Astrocyte of the spinal cord (primary cell): ENCODE results near the gene STXBP1.

Source experiments
- DNase-seq: peaks from one replicate; pipeline ENCODE4 v3.0.0; 2011; ENCODE audit warnings: low read depth, low spot score
- H3K4me3 ChIP-seq: 2 replicates; pipeline ENCODE4 v1.5.1; 2011; ENCODE audit warnings: low read depth, mild to moderate bottlenecking, low read length, moderate library complexity
- in situ Hi-C: cut with HindIII; loops from 2 replicates; pipeline ENCODE4 v1.10.0; 2017; ENCODE audit warnings: low sequenced_read_pairs
- TF ChIP-seq, protein P1 (sequence below): IDR thresholded peaks from 2 replicates; pipeline ENCODE4 v1.5.1; 2012; ENCODE audit warnings: low read depth, mild to moderate bottlenecking, low read length, inconsistent platforms

Gene STXBP1

GRCh38 chr9:127587966-127588365 lies 24.1 kb upstream of the STXBP1 start:
- in situ Hi-C loops, result no loop called here
- TF ChIP-seq, protein P1, sequence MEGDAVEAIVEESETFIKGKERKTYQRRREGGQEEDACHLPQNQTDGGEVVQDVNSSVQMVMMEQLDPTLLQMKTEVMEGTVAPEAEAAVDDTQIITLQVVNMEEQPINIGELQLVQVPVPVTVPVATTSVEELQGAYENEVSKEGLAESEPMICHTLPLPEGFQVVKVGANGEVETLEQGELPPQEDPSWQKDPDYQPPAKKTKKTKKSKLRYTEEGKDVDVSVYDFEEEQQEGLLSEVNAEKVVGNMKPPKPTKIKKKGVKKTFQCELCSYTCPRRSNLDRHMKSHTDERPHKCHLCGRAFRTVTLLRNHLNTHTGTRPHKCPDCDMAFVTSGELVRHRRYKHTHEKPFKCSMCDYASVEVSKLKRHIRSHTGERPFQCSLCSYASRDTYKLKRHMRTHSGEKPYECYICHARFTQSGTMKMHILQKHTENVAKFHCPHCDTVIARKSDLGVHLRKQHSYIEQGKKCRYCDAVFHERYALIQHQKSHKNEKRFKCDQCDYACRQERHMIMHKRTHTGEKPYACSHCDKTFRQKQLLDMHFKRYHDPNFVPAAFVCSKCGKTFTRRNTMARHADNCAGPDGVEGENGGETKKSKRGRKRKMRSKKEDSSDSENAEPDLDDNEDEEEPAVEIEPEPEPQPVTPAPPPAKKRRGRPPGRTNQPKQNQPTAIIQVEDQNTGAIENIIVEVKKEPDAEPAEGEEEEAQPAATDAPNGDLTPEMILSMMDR, result no peak
- H3K4me3 ChIP-seq, result no peak overlapping the region
- no peak for DNase-seq

GRCh38 chr9:127588740-127589506 lies 23.2 kb upstream of the STXBP1 start:
- in situ Hi-C loops, result no loop called here
- no peak for DNase-seq
- TF ChIP-seq, protein P1, result no peak
- no peak overlapping the region for H3K4me3 ChIP-seq

GRCh38 chr9:127589955-127590370 lies 22.1 kb upstream of the STXBP1 start:
- no peak overlapping the region for H3K4me3 ChIP-seq
- in situ Hi-C loops, result no loop called here
- TF ChIP-seq, protein P1, result peak; percentile 96
- DNase-seq, result peak; percentile 77

DNA sequence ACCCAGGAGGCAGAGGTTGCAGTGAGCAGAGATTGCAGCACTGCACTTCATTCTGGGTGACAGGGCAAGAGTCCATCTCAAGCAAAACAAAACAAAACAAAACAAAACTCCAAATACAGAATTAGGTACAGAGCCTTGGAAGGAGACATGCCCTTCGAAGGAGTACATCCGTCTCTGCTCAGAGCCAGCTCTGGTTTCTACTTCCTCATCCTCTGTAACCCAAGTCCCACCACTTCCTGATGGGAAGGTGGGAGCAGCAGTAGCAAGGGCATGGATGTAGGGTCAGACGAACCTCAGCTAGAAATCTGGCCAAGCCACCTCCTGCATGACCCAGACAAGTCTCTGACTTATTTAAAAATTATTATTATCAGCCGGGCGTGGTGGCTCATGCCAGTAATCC lies 16.5 kb upstream of the STXBP1 start:
- no peak overlapping the region for H3K4me3 ChIP-seq
- in situ Hi-C loops, result no loop called here
- TF ChIP-seq, protein P1, result no peak
- DNase-seq, result no peak

- TF ChIP-seq, protein P1, result no peak
- no peak for DNase-seq
- in situ Hi-C loops, result no loop called here
- H3K4me3 ChIP-seq, result no peak overlapping the region
These were observed 13.1 kb upstream of the STXBP1 start for GRCh38 chr9:127598839-127599549.

DNA sequence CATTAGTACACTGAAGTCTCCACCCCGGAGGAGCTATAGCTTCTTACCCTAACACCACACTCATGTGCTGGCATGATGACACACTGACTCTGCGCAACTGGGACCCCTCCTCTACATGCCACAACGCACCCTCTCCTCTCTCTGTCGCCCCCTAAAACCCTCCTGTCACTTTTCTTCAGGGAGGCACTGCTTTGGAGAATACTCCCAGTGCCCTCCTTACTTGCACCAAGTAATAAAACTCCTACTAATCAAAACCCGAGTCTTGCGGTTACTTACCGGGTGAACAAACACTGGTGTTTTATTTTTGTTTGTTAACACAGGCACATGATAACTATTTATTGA lies 12.6 kb upstream of the STXBP1 start:
- in situ Hi-C loops, result no loop called here
- no peak for DNase-seq
- no peak overlapping the region for H3K4me3 ChIP-seq
- TF ChIP-seq, protein P1, result no peak
